ENCODE results near the gene EME1.

The EME1 gene

GRCh38 chr17:50359005-50359699 lies 13.9 kb upstream of the EME1 start:
- no peak for TF ChIP-seq CTCF (IDR thresholded peaks at IDR 0.05; ENCODE audit: low read depth, low read length, missing control alignments)
- H3K4me3 ChIP-seq (ENCODE audit: low read depth, low read length), result no peak overlapping the region
- DNase-seq (ENCODE audit: low read depth), result no peak

DNA sequence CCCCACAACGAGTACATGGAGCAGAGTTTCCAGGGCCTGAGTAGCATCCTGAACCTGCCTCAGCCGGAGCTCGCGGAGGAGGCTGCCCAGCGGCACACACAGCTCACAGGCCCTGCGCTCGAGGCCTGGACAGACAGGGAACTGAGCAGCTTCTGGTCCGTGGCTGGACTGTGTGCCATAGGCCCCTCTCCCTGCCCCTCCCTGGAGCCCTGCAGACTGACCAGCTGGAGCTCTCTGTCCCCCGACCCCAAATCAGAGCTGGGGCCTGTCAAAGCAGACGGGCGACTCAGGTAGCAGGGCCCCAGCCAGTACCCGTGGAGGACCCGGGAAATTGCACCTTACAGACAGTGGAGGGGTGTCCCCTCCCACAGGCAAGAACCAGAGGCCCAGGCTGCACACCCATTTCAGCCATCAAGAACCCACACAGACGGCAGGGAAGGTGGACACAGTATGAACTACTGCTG lies 13.0 kb upstream of the EME1 start:
- DNase-seq (ENCODE audit: low read depth), result no peak
- TF ChIP-seq CTCF (IDR thresholded peaks at IDR 0.05; ENCODE audit: low read depth, low read length, missing control alignments), result no peak
- H3K4me3 ChIP-seq (ENCODE audit: low read depth, low read length), result no peak overlapping the region

DNA sequence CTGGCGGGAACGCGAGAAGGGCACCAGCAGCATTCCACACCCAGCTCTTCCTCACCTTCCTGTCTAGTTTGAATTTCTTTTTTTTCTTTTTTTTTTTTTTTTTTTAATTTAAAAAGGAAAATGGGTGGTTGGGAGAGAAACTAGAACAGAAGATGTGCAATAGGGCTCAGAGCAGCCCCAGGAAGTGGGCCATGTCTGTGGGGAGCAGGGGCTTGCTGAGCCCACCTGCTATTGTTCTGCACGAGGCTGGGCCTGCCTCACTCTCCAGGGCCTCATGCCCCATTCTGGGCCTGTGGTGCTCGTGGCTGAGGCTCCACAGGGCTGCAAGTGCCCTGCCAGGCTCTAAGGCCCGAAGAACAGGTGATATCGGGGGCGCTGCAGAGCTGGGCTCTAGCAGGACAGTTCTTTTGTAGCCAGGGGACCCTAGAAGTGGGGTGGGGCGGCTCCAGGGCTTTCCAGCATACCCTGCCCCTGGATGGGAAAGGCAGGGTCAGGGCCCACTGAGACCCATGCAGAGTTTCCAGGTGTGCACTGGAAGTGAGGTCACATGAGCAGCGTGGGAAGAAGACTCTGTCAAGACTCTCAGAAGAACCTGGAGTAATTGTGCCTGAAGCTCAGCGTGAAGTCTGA lies 12.4 kb upstream of the EME1 start:
- TF ChIP-seq CTCF (IDR thresholded peaks at IDR 0.05; ENCODE audit: low read depth, low read length, missing control alignments), result no peak
- H3K4me3 ChIP-seq (ENCODE audit: low read depth, low read length), result no peak overlapping the region
- DNase-seq (ENCODE audit: low read depth), result no peak

DNA sequence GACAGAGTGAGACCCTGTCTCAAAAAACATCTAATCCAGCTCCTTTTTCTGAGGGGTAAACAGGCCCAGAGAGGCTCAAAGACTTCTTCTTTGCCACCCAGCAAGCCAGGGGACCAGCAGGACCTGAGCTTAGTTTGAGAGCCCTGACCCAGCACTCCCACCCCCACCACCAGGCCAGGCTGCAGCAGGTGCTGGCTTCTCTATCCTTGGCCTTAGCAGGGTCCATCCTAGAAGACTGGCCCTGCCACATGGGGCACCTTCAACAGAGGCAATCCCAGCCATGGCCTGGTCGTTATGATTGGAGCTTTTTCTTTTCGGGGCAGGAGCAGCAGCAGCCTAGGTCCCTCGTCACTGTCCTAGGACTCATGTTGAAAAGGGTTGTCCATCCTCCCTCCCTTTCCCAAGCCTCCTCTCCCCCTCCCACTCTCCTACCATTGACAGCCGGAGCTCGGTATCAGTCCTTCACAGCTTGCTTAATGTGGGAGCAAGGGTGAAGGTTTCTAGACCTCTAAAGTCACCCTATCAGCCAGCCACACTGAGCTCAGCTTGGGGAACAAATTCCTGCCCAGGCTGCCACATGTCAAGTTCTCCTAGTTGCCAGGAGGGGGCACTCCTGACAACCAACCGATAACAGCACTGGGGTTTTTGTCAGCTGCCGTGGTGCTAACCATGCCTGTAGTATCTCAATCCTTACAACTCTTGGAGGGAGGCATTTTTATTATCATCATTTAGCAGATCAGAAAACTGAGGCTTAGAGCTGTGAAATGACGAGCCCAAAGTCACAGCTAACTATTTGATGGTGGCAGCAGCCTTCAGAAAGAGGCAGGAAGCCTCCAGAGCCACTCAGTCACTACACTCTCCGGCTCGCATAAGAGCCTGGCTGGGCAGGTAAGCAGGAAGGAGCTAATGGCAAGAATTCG lies 11.2 kb upstream of the EME1 start:
- no peak overlapping the region for H3K4me3 ChIP-seq (ENCODE audit: low read depth, low read length)
- TF ChIP-seq CTCF (IDR thresholded peaks at IDR 0.05; ENCODE audit: low read depth, low read length, missing control alignments), result peak; percentile 84
- DNase-seq (ENCODE audit: low read depth), result peak; percentile 40

- H3K4me3 ChIP-seq (ENCODE audit: low read depth, low read length), result no peak overlapping the region
- TF ChIP-seq CTCF (IDR thresholded peaks at IDR 0.05; ENCODE audit: low read depth, low read length, missing control alignments), result no peak
- DNase-seq (ENCODE audit: low read depth), result no peak
Observed at GRCh38 chr17:50362661-50363060, 10.4 kb upstream of the EME1 start.

- TF ChIP-seq CTCF (IDR thresholded peaks at IDR 0.05; ENCODE audit: low read depth, low read length, missing control alignments), result no peak
- DNase-seq (ENCODE audit: low read depth), result no peak
- no peak overlapping the region for H3K4me3 ChIP-seq (ENCODE audit: low read depth, low read length)
Observed at GRCh38 chr17:50363217-50364060, 9.6 kb upstream of the EME1 start.

Measured in GM12864 (cell line).